WTC11 (cell line): Measurements from ENCODE around the gene CLN6. TPM values are rescaled to one million over a fixed set of nuclear protein-coding genes. Genes with fewer than 3 reads are reported as not detected.

Source experiments
- ATAC-seq: fragments of 200-7000 bp; cut with Tn5 transposase; 2 replicates; pipeline ENCODE4 v1.10.0; 2021; ENCODE audit warnings: mild to moderate bottlenecking, moderate library complexity
- CTCF ChIA-PET: fragments of 300-600 bp; sonication (Branson Sonifier 250); formaldehyde crosslinking; loops from one replicate; lab custom pipeline; 2021; ENCODE audit warnings: antibody characterized with exemption; lab: Charles Lee
- POLR2A ChIA-PET: fragments of 350-600 bp; sonication (Branson Sonifier 250); formaldehyde crosslinking; loops from one replicate; lab custom pipeline; 2021; ENCODE audit warnings: antibody characterized with exemption; lab: Charles Lee
- DNase-seq: peaks from one replicate; pipeline ENCODE4 v3.0.0; 2021; ENCODE audit warnings: low spot score
- H3K27ac Mint-ChIP-seq: 2 replicates; pipeline ENCODE4 v1.8.0; 2021; ENCODE audit warnings: mixed read lengths
- H3K27me3 Mint-ChIP-seq: 2 replicates; pipeline ENCODE4 v1.8.0; 2021; ENCODE audit warnings: low read depth, mild to moderate bottlenecking, moderate library complexity, mixed read lengths
- H3K36me3 Mint-ChIP-seq: 2 replicates; pipeline ENCODE4 v1.8.0; 2021; ENCODE audit warnings: mixed read lengths
- H3K4me1 Mint-ChIP-seq: 2 replicates; pipeline ENCODE4 v1.8.0; 2022; ENCODE audit warnings: mixed read lengths
- H3K4me3 Mint-ChIP-seq: 2 replicates; pipeline ENCODE4 v1.8.0; 2021; ENCODE audit warnings: mild to moderate bottlenecking, moderate library complexity, mixed read lengths
- H3K9me3 Mint-ChIP-seq: 2 replicates; pipeline ENCODE4 v1.8.0; 2021; ENCODE audit warnings: mixed read lengths
- AFF4 ChIP-seq: sonication (generic); formaldehyde crosslinking; IDR thresholded peaks from 2 replicates; pipeline ENCODE4 v1.8.1; 2023; ENCODE audit warnings: mild to moderate bottlenecking, missing genetic modification reagents, borderline replicate concordance
- ATF2 ChIP-seq: sonication (generic); formaldehyde crosslinking; IDR thresholded peaks from 2 replicates; pipeline ENCODE4 v1.8.1; 2022; ENCODE audit warnings: low read depth, missing genetic modification reagents, borderline replicate concordance
- CBFB ChIP-seq: sonication (generic); formaldehyde crosslinking; IDR thresholded peaks from 2 replicates; pipeline ENCODE4 v1.8.1; 2022; ENCODE audit warnings: mild to moderate bottlenecking, low read depth, missing genetic modification reagents
- E2F5 ChIP-seq: sonication (generic); formaldehyde crosslinking; IDR thresholded peaks from 2 replicates; pipeline ENCODE4 v1.8.1; 2022; ENCODE audit warnings: mild to moderate bottlenecking, moderate library complexity, missing genetic modification reagents
- ETV6 ChIP-seq: sonication (generic); formaldehyde crosslinking; IDR thresholded peaks from 2 replicates; pipeline ENCODE4 v1.8.1; 2022; ENCODE audit warnings: mild to moderate bottlenecking, missing genetic modification reagents
- FOXJ3 ChIP-seq: sonication (generic); formaldehyde crosslinking; IDR thresholded peaks from 2 replicates; pipeline ENCODE4 v1.9.0; 2021; ENCODE audit warnings: missing genetic modification reagents, mild to moderate bottlenecking, borderline replicate concordance
- IRF2 ChIP-seq: sonication (generic); formaldehyde crosslinking; IDR thresholded peaks from 2 replicates; pipeline ENCODE4 v1.8.0; 2022; ENCODE audit warnings: low read depth, missing genetic modification reagents, borderline replicate concordance
- NR1H2 ChIP-seq: sonication (generic); formaldehyde crosslinking; IDR thresholded peaks from 2 replicates; pipeline ENCODE4 v1.9.0; 2021; ENCODE audit warnings: mild to moderate bottlenecking, moderate library complexity, missing genetic modification reagents
- OVOL2 ChIP-seq: fragments of 250-450 bp; sonication (Bioruptor Pico); IDR thresholded peaks from 2 replicates; pipeline ENCODE4 v1.9.0; 2021; ENCODE audit warnings: mild to moderate bottlenecking, borderline replicate concordance
- PRRX2 ChIP-seq: fragments of 250-450 bp; sonication (Bioruptor Pico); IDR thresholded peaks from 2 replicates; pipeline ENCODE4 v1.8.0; 2021; ENCODE audit warnings: mild to moderate bottlenecking
- RELA ChIP-seq: sonication (generic); formaldehyde crosslinking; IDR thresholded peaks from 2 replicates; pipeline ENCODE4 v1.8.1; 2022; ENCODE audit warnings: missing genetic modification reagents, mild to moderate bottlenecking, borderline replicate concordance
- TEAD4 ChIP-seq: sonication (generic); formaldehyde crosslinking; IDR thresholded peaks from 2 replicates; pipeline ENCODE4 v1.8.0; 2022; ENCODE audit warnings: mild to moderate bottlenecking, missing genetic modification reagents
- ZBTB21 ChIP-seq: sonication (generic); formaldehyde crosslinking; IDR thresholded peaks from 2 replicates; pipeline ENCODE4 v1.8.1; 2023; ENCODE audit warnings: mild to moderate bottlenecking, missing genetic modification reagents, borderline replicate concordance
- ZNF121 ChIP-seq: sonication (generic); formaldehyde crosslinking; IDR thresholded peaks from 2 replicates; pipeline ENCODE4 v1.8.0; 2023; ENCODE audit warnings: missing genetic modification reagents
- ZNF219 ChIP-seq: sonication (generic); formaldehyde crosslinking; IDR thresholded peaks from 2 replicates; pipeline ENCODE4 v1.8.0; 2023; ENCODE audit warnings: missing genetic modification reagents, mild to moderate bottlenecking, borderline replicate concordance
- ZNF416 ChIP-seq: fragments of 250-450 bp; sonication (Bioruptor Pico); IDR thresholded peaks from 2 replicates; pipeline ENCODE4 v1.9.0; 2021; ENCODE audit warnings: mild to moderate bottlenecking, inconsistent platforms
- total RNA-seq: library from RNA; stranded (reverse); gene quantifications from 3 replicates; pipeline ENCODE4 v1.2.3, GENCODE V29; 2021

Gene CLN6
- total RNA-seq, 1 experiment from 2014 or later = 50.2 TPM

GRCh38 chr15:68271854-68272471, 42.4 kb upstream of the CLN6 start (continued):
- TF ChIP-seq FOXJ3 (CRISPR knock-in tag) = no peak
- TF ChIP-seq E2F5 (CRISPR knock-in tag) = no peak

DNA sequence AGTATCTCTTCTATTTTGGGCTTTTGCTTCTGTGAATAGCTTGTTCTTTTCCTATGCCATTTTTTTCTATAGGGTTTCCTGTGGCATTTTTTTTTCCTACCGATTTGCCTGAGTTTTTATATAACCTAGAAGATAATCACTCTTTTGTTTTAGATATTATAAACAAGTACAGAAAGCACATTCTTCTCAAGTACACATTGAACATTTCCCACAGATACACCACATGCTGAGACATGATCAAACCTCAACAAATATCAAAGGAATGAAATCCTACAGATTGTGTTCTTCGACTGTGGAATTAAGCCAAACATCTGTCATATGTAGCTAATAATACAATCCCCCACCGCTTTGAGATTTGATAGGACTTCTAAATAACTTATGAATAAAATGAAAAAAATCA, 38.9 kb upstream of the CLN6 start:
- Mint-ChIP-seq H3K4me1 (peaks cover 43% of the 10 kb centered on the region), H3K36me3 (no peaks in the 10 kb centered on the region), H3K27me3 (no peaks in the 10 kb centered on the region), H3K9me3 (no peaks in the 10 kb centered on the region), H3K4me3 (no peak overlapping the region), H3K27ac (no peak overlapping the region)
- TF ChIP-seq ZNF121 (CRISPR knock-in tag) (no peak), TEAD4 (no peak), NR1H2 (CRISPR knock-in tag) (no peak), CBFB (CRISPR knock-in tag) (no peak), ATF2 (CRISPR knock-in tag) (no peak), IRF2 (no peak)
- ChIA-PET POLR2A (no interaction called here), CTCF (interaction anchor here (0.8 kb wide), 1 partner anchor 38 kb away, joined by 3 read pairs; no protein-coding TSS in a partner anchor)
- ATAC-seq (no peak), DNase-seq (no peak)

DNA sequence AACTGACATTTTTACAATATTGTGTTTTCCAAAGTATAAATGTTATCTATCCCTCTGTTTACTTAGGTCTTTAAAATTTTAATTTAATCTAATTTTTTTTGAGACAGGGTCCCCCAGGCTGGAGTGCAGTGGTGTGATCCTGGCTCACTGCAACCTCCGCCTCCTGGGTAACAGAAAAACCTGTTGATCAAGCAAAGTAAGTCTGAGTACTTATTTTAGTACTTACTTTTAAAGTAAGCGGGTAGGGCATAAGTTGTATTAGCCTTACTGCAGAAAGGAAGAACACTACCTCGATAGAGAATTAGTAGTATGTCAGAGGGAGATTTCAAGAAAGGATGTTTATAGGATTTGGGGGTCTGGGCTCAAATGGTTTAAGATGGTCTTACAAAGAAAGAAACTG, 36.1 kb upstream of the CLN6 start:
- ATAC-seq (no peak), DNase-seq (no peak)
- Mint-ChIP-seq H3K36me3 (no peaks in the 10 kb centered on the region), H3K27ac (no peak overlapping the region), H3K9me3 (peaks cover 5% of the 10 kb centered on the region; the same call in 1 of the 2 replicates), H3K4me1 (peaks cover 30% of the 10 kb centered on the region), H3K4me3 (no peak overlapping the region), H3K27me3 (no peaks in the 10 kb centered on the region)
- ChIA-PET CTCF (interaction anchor here (1.8 kb wide), 1 partner anchor 41 kb away, joined by 16 read pairs; no protein-coding TSS in a partner anchor), POLR2A (no interaction called here)
- TF ChIP-seq OVOL2 (CRISPR knock-in tag) (no peak), RELA (CRISPR knock-in tag) (no peak), AFF4 (CRISPR knock-in tag) (no peak), PRRX2 (CRISPR knock-in tag) (no peak), ZNF219 (CRISPR knock-in tag) (no peak), ZNF416 (CRISPR knock-in tag) (no peak), ETV6 (CRISPR knock-in tag) (no peak), ZBTB21 (CRISPR knock-in tag) (no peak), FOXJ3 (CRISPR knock-in tag) (no peak)
